Neutrophil (primary cell): ENCODE measurements around the gene MOV10L1.

Source experiments
- H3K27ac ChIP-seq: fragments of 200-600 bp; sonication (generic); 2 replicates; pipeline ENCODE4 v1.5.1; 2016; ENCODE audit warnings: mild to moderate bottlenecking, moderate library complexity
- H3K27me3 ChIP-seq: fragments of 200-600 bp; sonication (generic); 2 replicates; pipeline ENCODE4 v1.6.0; 2016; ENCODE audit warnings: mild to moderate bottlenecking
- H3K36me3 ChIP-seq: fragments of 200-600 bp; sonication (generic); 2 replicates; pipeline ENCODE4 v1.5.1; 2017
- H3K4me1 ChIP-seq, 2 experiments: fragments of 200-600 bp in 1 of 2; sonication (generic) in 1 of 2; 1 replicate in 1 of 2; 2 replicates in 1 of 2; pipeline versions ENCODE4 v1.5.1 to v1.6.1; 2013 to 2016; ENCODE audit warnings: low read depth in 1 of 2, low read length in 1 of 2, mild to moderate bottlenecking in 1 of 2, moderate library complexity in 1 of 2; ENCODE audit not compliant: control insufficient read depth in 1 of 2, insufficient read depth in 1 of 2
- H3K4me3 ChIP-seq, 2 experiments: fragments of 200-600 bp in 1 of 2; sonication (generic) in 1 of 2; 1 replicate in 1 of 2; 2 replicates in 1 of 2; pipeline ENCODE4 v1.5.1; 2013 to 2016; ENCODE audit warnings: low read depth in 1 of 2, low read length in 1 of 2, mild to moderate bottlenecking in 1 of 2, moderate library complexity in 1 of 2
- H3K9me3 ChIP-seq: fragments of 200-600 bp; sonication (generic); 2 replicates; pipeline ENCODE4 v1.5.1; 2016
- TF ChIP-seq, protein P1 (sequence below): fragments of 200-600 bp; sonication (generic); IDR thresholded peaks from 2 replicates; pipeline ENCODE4 v1.5.1; 2016; ENCODE audit warnings: antibody characterized with exemption

Gene MOV10L1

DNA sequence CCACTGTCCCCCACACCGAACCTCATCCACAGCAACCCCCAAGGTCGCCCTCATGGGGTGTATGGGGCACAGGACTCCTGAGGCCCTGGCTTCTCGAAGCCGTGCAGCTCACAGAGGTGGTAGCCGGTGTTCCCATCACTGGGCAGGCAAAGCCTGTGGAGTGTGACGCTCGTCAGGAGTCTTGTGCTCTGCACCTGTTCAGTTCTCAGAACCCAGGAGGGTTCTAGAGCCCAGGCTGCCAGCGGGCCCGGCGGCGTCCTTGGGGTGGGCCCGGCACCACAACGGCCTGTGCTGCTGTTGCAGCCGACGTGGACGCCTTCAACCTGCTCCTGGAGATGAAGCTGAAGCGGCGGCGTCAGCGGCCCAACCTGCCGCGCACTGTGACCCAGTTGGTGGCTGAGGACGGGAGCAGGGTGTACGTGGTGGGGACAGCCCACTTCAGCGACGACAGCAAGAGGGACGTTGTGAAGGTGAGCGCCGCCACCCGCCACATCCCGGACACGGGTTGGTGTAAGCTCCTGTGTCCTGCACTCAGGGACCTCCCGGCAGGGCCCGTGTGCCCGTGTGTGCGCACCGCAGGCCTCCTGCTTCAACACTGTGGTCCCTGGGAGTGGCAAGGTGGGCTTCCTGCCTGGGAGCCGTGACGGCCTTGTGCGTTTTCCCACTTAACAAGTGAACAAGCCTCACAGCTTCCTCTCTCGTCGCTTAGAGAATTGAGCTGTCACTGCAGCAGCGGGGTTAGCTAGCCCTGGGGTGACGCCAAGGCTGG is 104.4 kb downstream of the MOV10L1 start:
- H3K4me3 ChIP-seq: no peak overlapping the region
- TF ChIP-seq, protein P1, sequence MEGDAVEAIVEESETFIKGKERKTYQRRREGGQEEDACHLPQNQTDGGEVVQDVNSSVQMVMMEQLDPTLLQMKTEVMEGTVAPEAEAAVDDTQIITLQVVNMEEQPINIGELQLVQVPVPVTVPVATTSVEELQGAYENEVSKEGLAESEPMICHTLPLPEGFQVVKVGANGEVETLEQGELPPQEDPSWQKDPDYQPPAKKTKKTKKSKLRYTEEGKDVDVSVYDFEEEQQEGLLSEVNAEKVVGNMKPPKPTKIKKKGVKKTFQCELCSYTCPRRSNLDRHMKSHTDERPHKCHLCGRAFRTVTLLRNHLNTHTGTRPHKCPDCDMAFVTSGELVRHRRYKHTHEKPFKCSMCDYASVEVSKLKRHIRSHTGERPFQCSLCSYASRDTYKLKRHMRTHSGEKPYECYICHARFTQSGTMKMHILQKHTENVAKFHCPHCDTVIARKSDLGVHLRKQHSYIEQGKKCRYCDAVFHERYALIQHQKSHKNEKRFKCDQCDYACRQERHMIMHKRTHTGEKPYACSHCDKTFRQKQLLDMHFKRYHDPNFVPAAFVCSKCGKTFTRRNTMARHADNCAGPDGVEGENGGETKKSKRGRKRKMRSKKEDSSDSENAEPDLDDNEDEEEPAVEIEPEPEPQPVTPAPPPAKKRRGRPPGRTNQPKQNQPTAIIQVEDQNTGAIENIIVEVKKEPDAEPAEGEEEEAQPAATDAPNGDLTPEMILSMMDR: no peak
- peak overlapping the region; percentile 99 for H3K27ac ChIP-seq
- peaks cover 46 to 47% of the 10 kb centered on the region in 2 experiments for H3K4me1 ChIP-seq
- H3K27me3 ChIP-seq: no peaks in the 10 kb centered on the region
- no peaks in the 10 kb centered on the region for H3K9me3 ChIP-seq
- peaks cover 57% of the 10 kb centered on the region for H3K36me3 ChIP-seq

DNA sequence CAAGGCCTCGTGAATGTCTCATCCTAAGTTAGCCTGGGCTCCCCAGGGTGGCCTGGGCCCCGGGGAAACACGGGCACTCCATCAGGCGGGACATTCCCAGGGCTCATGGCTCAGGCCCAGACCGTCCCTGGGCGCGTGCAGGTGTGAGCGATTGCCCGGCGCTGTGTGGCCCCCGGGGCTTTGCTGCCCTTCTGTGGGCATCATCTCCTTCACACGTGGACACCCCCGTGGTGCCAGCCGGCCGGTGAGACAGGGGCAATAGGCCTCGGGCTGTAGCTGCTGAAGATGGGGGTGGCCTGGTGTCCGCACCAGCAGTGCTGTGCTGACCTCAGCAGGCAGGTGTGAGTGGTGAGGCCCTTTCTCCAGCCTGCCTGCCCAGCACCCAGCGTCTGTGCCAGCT is 106.5 kb downstream of the MOV10L1 start:
- H3K36me3 ChIP-seq: peaks cover 63% of the 10 kb centered on the region
- peak overlapping the region; percentile 55 for H3K27ac ChIP-seq
- H3K4me3 ChIP-seq: no peak overlapping the region
- no peaks in the 10 kb centered on the region for H3K27me3 ChIP-seq
- H3K4me1 ChIP-seq: peaks cover 36 to 38% of the 10 kb centered on the region in 2 experiments
- no peaks in the 10 kb centered on the region for H3K9me3 ChIP-seq
- TF ChIP-seq, protein P1: no peak

DNA sequence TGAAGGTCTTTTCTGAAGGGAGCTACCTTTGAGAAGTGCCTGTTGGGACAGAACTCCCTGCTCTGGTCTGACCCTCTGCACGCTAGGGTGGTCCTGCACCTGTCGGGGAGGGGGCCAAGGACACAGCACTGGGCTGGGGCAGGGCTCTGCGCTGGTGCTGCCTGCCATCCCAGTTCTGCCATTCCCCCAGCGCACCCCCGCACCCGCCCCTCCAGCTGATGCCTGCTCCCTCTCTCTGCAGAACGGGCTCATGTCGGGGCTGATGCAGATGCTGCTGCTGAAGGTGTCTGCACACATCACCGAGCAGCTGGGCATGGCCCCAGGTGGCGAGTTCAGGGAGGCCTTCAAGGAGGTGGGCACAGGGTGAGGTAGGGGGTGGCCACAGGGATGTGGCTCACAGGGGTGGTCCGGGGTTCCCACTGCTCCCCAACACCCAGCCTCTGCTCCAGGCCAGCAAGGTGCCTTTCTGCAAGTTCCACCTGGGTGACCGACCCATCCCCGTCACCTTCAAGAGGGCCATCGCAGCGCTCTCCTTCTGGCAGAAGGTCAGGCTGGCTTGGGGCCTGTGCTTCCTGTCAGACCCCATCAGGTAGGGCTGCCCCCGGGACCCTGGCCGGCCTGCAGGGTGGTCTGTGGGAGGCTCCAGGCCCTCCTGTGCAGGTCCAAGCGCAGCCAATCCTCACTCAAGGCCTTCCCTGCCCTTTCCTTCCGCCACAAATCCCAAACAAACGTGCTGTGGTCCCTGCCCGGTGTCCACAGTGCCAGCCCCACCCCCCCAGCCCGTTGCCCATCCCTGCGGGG is 107.4 kb downstream of the MOV10L1 start:
- peak overlapping the region; percentile 18 for H3K27ac ChIP-seq
- no peaks in the 10 kb centered on the region for H3K27me3 ChIP-seq
- no peak overlapping the region for H3K4me3 ChIP-seq
- H3K36me3 ChIP-seq: peaks cover 63% of the 10 kb centered on the region
- no peaks in the 10 kb centered on the region for H3K9me3 ChIP-seq
- H3K4me1 ChIP-seq: peaks cover 34 to 38% of the 10 kb centered on the region in 2 experiments
- TF ChIP-seq, protein P1: no peak

DNA sequence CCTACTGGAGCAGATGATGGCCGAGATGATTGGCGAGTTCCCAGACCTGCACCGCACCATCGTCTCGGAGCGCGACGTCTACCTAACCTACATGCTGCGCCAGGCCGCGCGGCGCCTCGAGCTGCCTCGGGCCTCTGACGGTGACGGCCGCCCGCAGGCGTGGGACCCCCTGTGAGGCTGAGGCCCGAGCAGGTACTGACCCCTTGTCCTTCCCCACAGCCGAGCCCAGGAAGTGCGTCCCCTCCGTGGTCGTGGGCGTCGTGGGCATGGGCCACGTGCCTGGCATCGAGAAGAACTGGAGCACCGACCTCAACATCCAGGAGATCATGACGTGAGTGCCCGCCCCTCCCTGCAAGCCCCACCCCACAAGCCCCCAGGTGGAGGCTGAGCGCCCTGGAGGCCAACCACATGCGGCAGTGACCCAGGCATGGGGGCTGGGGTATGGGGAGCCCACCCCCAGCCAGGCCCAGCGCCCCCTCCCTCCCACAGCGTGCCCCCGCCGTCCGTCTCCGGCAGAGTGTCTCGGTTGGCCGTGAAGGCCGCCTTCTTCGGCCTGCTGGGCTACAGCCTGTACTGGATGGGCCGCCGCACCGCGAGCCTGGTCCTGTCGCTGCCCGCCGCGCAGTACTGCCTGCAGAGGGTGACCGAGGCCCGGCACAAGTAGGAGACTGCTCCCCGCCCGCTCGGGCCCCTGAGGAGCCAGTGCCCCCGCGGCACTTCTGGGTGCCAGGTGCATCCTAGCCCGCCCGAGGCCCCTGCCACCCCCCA is 108.2 kb downstream of the MOV10L1 start:
- TF ChIP-seq, protein P1: no peak
- Histone ChIP-seq H3K4me1 (peaks cover 34 to 35% of the 10 kb centered on the region in 2 experiments), H3K36me3 (peaks cover 63% of the 10 kb centered on the region), H3K27ac (peak overlapping the region; percentile 90), H3K9me3 (no peaks in the 10 kb centered on the region), H3K4me3 (no peak overlapping the region), H3K27me3 (no peaks in the 10 kb centered on the region)

DNA sequence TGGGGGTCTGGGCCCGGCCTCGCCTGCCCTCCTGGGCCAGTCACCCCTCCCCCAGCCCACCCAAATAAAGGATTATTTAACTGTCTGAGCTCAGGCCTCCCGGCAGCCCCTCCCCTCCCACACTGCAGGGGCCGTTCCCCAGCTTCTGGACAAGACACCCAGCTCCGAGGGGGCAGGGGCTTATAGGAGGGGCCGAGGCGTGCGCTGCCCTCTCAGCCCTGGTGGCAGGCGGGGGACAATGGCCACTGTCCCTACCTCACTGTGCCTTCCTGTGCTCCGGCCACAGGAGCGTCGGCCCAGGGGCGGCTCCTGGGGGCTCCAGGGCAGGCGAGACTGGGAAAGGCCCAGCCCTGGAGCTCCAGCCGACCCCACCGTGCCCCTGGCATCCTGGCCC is 108.8 kb downstream of the MOV10L1 start:
- TF ChIP-seq, protein P1: no peak
- Histone ChIP-seq H3K27ac (peak overlapping the region; percentile 90), H3K4me3 (no peak overlapping the region), H3K36me3 (peaks cover 61% of the 10 kb centered on the region), H3K27me3 (no peaks in the 10 kb centered on the region), H3K9me3 (no peaks in the 10 kb centered on the region), H3K4me1 (peaks cover 29 to 34% of the 10 kb centered on the region in 2 experiments)
